Endometrium (tissue), 2 donors: ENCODE measurements around the gene JAK2.
"Not testable (repeated sequence)": the region's sequence is repeated elsewhere in the genome, so short reads cannot be mapped to it uniquely, and the experiment has no call there.

ENCODE experiments used
- FAIRE-seq: peaks from 2 replicates; lab custom pipeline; 2012; peaks lifted over from hg19 to GRCh38; lab: Jason Lieb, UNC
- donor health status: control.
- donor health status: control.

Gene JAK2

DNA sequence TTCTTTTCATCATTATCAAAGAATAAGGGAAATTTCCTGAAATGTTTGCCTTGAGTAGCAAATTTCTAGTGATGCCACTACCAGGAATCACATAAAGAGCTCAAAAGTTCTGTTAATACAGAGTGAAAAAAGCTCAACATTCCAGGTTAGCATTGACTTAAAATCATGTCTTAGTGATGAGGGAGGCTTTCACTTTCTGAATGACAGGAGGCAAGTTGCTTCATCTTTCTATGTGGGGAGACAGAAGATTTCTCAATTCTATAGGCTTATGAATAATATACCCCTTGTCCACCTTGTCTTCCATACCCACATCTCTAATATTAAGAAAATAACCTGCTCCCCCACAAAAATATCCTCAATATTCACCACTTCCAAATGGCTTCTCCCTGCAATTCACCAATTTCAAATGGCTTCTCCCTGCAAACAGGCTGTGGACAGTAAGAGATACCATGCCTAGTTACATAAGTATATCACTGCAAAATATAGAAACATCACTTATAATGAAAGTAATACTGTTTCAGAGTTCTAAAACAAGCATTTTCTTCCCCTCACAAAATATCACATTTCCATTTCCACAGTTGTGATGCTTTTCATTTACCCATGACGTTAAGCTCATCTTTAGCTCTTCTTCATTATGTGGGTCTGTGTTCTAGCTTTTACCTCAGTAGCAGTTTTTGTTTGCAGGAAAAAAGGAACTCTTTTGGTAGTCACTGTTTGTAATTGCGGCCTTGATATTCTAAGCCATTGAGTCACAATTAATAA lies 2.2 kb upstream of the JAK2 start:
- no peak for FAIRE-seq

DNA sequence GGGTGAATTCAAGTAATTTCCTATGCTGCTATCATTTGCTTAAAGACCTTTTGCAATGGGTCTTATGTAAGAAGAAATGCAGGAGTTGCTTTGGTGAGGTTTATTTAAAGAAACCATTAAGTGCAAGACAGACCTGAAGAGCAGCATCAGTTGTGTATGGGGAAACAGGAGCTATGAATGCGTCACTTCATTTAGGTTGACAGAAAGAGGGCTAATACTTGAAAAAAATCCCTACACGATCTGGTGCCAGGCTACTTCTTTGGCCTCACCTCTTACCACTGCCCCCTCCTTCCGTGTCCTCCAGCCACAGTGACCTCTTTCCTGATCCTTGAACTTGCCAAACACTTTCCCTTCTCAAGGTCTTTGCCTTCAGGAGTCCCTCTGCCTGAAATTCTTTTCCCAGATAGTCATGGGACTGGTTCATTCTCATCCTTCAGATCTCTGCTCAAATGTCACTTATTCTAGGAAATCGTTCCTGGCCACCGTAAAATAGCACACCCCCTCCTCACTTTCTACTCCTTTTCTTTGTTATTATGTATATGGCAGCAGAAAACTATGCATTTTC lies 1.4 kb upstream of the JAK2 start:
- no peak for FAIRE-seq

DNA sequence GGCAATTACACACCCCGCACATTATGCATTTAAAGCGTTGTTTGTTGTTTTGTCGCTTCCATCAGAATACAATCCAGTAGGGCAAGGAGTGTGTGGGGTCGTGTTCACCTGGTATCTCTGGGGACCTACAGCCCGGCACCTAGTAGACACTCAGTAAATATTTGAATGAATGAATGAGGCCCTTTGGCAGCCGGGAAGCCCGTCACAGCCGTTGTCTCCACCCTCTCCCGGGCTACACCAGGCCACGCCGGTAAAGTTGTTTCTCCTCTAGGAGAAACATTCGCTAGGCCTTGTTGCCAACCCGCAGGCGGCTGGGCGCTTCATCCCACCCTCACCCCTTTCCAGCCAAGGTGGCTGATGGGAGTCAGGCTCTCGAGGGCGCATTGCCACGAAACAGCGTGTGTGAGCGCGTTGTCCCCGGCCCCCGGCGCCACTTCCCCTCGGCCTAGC lies 876 bp upstream of the JAK2 start:
- no peak for FAIRE-seq

- FAIRE-seq, result peak; percentile 46
Observed at GRCh38 chr9:4985386-4986266, 554 bp downstream of the JAK2 start.

GRCh38 chr9:4986296-4986695 lies 1.2 kb downstream of the JAK2 start:
- FAIRE-seq, result peak; percentile 12

DNA sequence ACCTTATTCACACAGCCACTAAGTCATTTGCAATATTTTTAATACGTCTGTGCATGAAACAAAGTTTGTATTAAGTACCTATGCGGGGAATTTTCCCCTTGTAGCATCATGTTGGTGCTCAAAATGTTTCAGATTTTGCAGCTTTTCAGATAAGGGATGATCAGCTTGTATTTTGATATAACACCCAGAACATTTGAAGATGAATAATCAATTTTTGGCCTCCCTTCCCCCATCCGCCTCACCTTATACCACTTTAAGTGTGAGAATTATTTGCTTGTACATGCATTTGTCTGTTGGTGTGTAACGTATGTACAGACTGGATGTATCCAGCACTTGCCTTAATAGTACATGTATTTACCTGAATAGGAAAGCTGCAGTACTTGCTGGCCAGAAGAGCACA lies 1.7 kb downstream of the JAK2 start:
- FAIRE-seq, result no peak

GRCh38 chr9:4987961-4988421 lies 2.9 kb downstream of the JAK2 start:
- no peak for FAIRE-seq

- no peak for FAIRE-seq
Observed at GRCh38 chr9:4992872-4993271, 7.8 kb downstream of the JAK2 start.

DNA sequence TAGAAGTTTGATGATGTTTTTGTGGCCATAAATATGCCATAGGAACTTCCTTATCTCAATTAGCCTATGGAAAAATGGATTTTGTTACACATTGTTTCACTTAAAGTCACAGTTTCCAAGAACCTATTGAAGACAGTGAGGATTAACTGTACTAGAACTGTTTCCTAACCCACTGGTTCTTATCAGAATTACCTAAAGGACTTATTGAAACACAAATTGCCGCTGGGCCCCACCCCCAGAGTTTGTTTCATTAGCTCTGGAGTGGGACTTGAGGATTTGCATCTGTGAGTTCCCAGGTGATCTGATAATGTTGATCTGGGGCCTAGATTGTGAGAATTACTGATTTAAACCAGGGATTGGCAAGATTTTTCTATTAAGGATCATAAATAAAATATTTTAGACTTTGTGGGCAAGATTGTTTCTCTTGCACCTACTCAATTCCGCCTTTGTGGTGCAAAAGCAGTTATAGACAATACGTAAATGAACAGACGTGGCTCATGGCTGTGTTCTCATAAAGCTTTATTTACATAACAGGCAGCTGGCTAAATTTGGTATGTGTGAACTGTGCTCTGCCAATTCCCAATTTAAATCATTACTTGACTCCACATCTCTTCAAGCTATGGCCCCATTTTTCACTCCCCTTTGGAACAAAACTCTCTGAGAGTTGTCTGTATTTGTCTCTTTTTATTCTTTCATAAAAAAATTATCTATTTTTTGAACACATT lies 9.3 kb downstream of the JAK2 start:
- no peak for FAIRE-seq

GRCh38 chr9:4997196-4997595 lies 12.1 kb downstream of the JAK2 start:
- no peak for FAIRE-seq

DNA sequence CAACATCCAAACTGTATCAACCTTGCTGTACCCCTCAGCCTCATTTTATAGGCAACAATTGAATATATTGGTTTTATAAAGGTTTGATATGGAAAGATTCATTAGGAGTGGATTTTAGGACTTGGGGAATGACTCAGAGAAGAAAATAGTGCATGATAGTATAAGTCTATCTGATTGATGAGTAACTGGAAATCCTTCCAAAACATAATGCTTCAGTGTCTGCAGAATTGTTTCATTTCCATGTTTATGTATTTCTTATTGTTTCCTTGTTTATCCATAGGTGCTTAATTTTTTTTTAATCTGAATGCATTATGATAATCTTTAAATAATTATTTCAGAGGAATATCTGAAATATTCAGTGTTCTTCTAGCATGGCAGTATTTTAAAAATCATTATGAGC lies 12.6 kb downstream of the JAK2 start:
- FAIRE-seq, result no peak

- no peak for FAIRE-seq
Observed at GRCh38 chr9:5002811-5003210, 17.7 kb downstream of the JAK2 start.

- FAIRE-seq, result no peak
Observed at GRCh38 chr9:5004481-5004880, 19.4 kb downstream of the JAK2 start.

GRCh38 chr9:5008202-5008601 lies 23.1 kb downstream of the JAK2 start:
- peak; percentile 59 for FAIRE-seq

- peak; percentile 87 for FAIRE-seq
Observed at GRCh38 chr9:5013374-5013773, 28.3 kb downstream of the JAK2 start.

GRCh38 chr9:5015934-5016333 lies 30.9 kb downstream of the JAK2 start:
- FAIRE-seq, result no peak

DNA sequence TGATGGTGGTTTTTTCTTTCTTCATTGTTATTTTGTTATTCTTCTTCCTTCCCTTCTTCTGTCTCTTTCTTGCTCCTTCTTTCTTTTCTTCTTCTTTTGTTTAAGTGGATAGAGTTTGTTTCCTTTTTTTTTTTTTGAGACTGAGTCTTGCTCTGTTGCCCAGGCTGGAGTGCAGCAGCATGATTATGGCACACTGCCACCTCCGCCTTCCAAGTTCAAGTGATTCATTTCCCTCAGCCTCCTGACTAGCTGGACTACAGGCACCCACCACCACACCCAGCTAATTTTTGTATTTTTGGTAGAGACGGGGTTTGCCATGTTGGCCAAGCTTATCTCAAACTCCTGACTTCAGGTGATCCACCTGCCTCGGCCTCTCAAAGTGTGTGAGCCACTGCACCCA lies 40.3 kb downstream of the JAK2 start:
- FAIRE-seq, result no peak

DNA sequence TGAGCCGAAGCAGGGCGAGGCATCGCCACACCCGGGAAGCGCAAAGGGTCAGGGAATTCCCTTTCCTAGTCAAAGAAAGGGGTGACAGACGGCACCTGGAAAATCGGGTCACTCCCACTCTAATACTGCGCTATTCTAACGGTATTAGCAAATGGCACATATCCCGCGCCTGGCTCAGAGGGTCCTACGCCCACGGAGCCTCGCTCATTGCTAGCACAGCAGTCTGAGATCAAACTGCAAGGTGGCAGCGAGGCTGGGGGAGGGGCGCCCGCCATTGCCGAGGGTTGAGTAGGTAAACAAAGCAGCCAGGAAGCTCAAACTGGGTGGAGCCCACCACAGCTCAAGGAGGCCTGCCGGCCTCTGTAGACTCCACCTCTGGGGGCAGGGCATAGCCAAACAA lies 46.9 kb downstream of the JAK2 start:
- not testable (repeated sequence) for FAIRE-seq

DNA sequence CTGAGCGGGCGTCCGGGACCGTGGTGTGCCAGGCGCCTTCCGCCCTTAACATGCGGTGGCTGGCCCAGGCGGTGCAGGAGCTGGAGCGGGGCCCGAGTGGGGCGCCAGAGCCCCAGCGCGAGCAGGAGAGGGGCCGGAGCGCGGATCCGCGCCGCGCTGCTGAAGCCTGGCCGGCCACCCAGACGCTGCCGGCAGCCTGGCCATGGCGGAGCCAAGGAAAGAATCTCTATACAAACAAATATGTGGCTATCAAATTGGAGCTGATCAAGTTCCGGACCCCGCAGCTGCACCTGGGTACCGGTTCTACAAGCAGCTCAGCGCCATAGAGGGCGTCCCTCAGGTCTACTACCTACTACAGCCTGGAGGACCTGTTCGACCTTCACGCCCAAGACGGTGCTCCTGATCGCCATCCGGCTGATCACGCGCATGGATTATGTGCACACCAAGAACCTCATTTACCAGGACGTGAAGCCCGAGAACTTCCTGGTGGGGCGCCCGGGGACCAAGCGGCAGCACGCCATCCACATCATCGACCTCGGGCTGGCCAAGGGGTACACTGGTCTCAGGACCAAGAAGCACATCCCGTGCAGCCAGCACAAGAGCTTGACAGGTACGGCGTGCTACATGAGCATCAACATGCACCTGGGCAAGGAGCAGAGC lies 55.8 kb downstream of the JAK2 start:
- FAIRE-seq, result no peak

GRCh38 chr9:5041390-5042115 lies 56.5 kb downstream of the JAK2 start:
- FAIRE-seq, result no peak

DNA sequence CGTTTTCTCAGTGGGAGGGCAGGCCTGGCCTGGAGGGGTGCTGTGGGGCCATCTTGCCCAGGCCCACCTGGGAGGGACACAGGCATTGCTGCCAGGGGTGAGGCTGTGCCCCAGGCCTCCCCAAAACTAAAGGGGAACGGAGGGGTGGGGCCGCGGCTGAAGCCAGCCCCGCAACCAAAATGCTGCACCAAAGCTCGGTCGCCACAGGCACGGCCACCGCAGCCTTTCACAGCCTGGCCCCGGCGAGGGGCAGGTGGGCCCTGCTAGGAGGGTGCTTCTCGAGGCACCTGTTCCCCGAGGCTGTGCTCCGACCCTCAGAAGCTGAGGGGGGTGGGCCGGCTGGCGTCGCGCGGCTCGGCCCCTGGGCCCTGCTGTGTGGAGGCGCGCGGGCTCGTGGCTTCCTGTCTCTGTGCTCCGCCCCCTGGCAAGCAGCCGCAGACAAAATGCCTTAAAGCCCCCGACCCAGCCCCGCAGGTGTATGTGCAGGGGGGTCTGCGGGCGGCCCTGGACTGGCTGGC lies 57.6 kb downstream of the JAK2 start:
- no peak for FAIRE-seq
